Activated B cell treated with CpG ODN at 0.5 μM for 24 hours (primary cell): ENCODE measurements around the gene TECR. TPM values are rescaled to one million over a fixed set of nuclear protein-coding genes. Genes with fewer than 3 reads are reported as not detected.

Experiments used
- ATAC-seq: fragments of 200-7000 bp; cut with Tn5 transposase; one replicate; pipeline ENCODE4 v1.10.0; 2021; ENCODE audit warnings: low read depth, mild to moderate bottlenecking, moderate library complexity
- CTCF ChIA-PET: fragments of 350-600 bp; sonication (Branson Sonifier 250); formaldehyde crosslinking; loops from one replicate; lab custom pipeline; 2021; ENCODE audit warnings: antibody characterized with exemption; lab: Charles Lee
- POLR2A ChIA-PET: fragments of 350-600 bp; sonication (Branson Sonifier 250); formaldehyde crosslinking; loops from one replicate; lab custom pipeline; 2021; ENCODE audit warnings: antibody characterized with exemption; lab: Charles Lee
- DNase-seq: peaks from one replicate; pipeline ENCODE4 v3.0.0; 2022
- H3K27ac Mint-ChIP-seq: one replicate; pipeline ENCODE4 v1.8.0; 2020; ENCODE audit warnings: mixed read lengths
- H3K27me3 Mint-ChIP-seq: one replicate; pipeline ENCODE4 v1.8.0; 2021; ENCODE audit warnings: mixed read lengths
- H3K36me3 Mint-ChIP-seq: one replicate; pipeline ENCODE4 v1.8.0; 2021; ENCODE audit warnings: low read depth, mixed read lengths
- H3K4me1 Mint-ChIP-seq: one replicate; pipeline ENCODE4 v1.8.0; 2021; ENCODE audit warnings: mixed read lengths
- H3K4me3 Mint-ChIP-seq: one replicate; pipeline ENCODE4 v1.8.0; 2020; ENCODE audit warnings: mild to moderate bottlenecking, mixed read lengths
- H3K9me3 Mint-ChIP-seq: one replicate; pipeline ENCODE4 v1.8.0; 2020; ENCODE audit warnings: mixed read lengths
- intact Hi-C: fragments of 100-400 bp; cut with micrococcal nuclease; formaldehyde crosslinking; loops from one replicate; pipeline ENCODE4 v1.15.1; 2024
- total RNA-seq: library from RNA; stranded (reverse); gene quantifications from 2 replicates; pipeline ENCODE4 v1.2.3, GENCODE V29; 2022
- TF ChIP-seq, protein P1 (sequence below): fragments of 200-600 bp; IDR thresholded peaks from one replicate; pipeline ENCODE4 v1.8.0; 2022; ENCODE audit warnings: antibody characterized with exemption, mild to moderate bottlenecking

TECR gene
- total RNA-seq, 1 donor from 2014 or later, result 58.6 TPM

DNA sequence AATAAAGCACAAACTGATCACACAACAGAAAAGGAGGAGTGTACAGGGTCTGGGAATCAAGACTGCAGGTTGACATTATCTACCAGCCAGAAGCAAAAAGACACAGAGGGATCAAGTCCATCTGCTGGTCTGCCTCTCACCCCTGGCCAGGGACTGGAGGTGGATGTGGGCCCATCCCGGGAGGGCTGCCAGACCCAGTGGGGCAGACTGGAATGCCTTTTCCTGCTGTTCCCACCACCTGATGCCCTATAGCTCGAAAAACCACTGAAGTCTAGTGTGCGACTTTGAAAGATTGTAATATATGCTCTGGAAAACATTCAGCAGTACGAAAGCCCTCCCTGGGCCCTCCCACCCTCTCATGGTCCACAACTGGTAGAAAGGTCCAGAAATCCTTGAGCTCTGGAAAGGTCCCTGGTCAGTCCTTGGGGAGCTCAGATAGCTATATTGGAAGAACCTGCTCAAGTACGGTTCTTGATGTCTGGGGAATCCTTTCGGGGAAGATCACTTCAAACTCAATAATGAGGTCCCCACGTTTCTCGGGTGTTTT, 13.8 kb upstream of the TECR start:
- POLR2A ChIA-PET, result interaction anchor here (0.5 kb wide), 1 partner anchor 145 kb away, joined by 4 read pairs; no protein-coding TSS in a partner anchor
- ATAC-seq (no peak), DNase-seq (no peak)
- CTCF ChIA-PET, result no interaction called here
- intact Hi-C loops, result no loop called here
- Mint-ChIP-seq H3K36me3 (peaks cover 44% of the 10 kb centered on the region), H3K27ac (peak overlapping the region; percentile 73), H3K27me3 (no peaks in the 10 kb centered on the region), H3K4me1 (peaks cover 49% of the 10 kb centered on the region), H3K9me3 (no peaks in the 10 kb centered on the region), H3K4me3 (peak overlapping the region; percentile 89)
- TF ChIP-seq, protein P1, sequence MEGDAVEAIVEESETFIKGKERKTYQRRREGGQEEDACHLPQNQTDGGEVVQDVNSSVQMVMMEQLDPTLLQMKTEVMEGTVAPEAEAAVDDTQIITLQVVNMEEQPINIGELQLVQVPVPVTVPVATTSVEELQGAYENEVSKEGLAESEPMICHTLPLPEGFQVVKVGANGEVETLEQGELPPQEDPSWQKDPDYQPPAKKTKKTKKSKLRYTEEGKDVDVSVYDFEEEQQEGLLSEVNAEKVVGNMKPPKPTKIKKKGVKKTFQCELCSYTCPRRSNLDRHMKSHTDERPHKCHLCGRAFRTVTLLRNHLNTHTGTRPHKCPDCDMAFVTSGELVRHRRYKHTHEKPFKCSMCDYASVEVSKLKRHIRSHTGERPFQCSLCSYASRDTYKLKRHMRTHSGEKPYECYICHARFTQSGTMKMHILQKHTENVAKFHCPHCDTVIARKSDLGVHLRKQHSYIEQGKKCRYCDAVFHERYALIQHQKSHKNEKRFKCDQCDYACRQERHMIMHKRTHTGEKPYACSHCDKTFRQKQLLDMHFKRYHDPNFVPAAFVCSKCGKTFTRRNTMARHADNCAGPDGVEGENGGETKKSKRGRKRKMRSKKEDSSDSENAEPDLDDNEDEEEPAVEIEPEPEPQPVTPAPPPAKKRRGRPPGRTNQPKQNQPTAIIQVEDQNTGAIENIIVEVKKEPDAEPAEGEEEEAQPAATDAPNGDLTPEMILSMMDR, result no peak

DNA sequence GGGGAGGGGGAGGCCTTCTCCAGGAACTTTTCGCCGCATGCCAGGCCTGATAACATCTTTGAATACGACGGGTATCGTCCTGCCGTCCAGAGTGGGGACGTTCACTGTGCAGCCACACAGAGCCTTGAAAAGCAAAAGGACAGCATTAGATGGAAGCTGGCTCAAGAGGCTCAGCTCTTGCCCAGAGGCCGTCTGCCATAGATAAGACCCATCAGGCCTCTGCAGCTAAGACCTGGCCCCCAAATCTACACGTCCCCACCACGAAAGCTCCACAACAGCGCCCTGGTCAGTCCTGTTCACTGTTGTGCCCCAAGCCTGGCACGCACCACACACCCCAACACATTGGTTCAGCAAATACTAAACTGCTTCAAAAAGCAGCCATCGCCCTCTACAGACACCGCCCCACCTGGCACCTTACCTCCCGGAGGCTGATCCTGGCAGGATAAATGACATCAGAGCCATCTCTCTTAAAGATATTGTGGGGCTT, 13.3 kb upstream of the TECR start:
- peaks cover 49% of the 10 kb centered on the region for H3K4me1 Mint-ChIP-seq

DNA sequence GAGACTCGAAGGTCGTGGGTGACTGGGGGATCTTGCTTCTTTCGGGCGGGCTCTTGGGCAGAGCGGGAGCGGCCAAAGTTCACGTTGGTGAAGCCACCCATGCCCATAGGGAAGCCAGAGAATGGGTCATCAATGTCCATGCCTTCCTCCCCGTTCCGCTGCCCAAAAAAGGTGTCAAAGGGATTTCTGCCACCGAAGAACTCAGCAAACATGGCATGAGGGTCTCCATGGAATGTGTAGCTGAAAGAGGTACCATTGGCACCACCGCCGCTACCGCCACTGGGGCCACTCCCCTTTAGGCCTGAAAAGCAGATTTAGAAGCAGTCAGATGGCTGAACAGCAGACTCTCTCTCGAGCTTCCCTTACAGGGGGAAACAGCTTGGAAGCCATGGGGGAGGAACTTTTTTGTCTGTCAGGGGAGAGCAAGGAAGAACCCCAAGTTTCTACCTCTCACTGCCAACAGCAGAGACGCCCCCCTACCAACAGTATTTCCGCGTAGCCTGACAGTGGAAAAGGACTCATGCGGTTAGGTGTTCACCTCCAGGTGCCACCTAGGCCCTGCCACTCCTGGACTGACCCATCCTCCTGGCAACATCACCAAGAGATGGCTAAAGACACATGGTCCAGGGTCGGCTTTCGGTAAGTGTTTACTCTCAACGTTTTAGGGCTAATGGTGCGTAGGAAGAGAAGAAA, 12.5 kb upstream of the TECR start:
- DNase-seq, result no peak
- H3K36me3 Mint-ChIP-seq, result peaks cover 44% of the 10 kb centered on the region
- TF ChIP-seq, protein P1, result no peak
- H3K27me3 Mint-ChIP-seq, result no peaks in the 10 kb centered on the region
- ChIA-PET POLR2A (interaction anchor here (0.5 to 3.3 kb wide), 9 partner anchors 13 to 437 kb away, joined by 3 to 31 read pairs (median 9); partner anchors contain the start of genes GIPC1, NDUFB7 and TECR), CTCF (interaction anchor here (0.6 to 1.5 kb wide), 3 partner anchors 10 to 135 kb away, joined by 3 read pairs; partner anchors contain the start of gene ADGRE5)
- peak overlapping the region; percentile 74 for H3K27ac Mint-ChIP-seq
- intact Hi-C loops, result no loop called here
- H3K9me3 Mint-ChIP-seq, result no peaks in the 10 kb centered on the region
- H3K4me1 Mint-ChIP-seq, result peaks cover 54% of the 10 kb centered on the region
- peak overlapping the region; percentile 89 for H3K4me3 Mint-ChIP-seq
- no peak for ATAC-seq

More for the DNA sequence above, 13.3 kb upstream of the TECR start:
- Mint-ChIP-seq H3K36me3 (peaks cover 44% of the 10 kb centered on the region), H3K9me3 (no peaks in the 10 kb centered on the region), H3K27me3 (no peaks in the 10 kb centered on the region), H3K27ac (peak overlapping the region; percentile 73), H3K4me3 (peak overlapping the region; percentile 89)
- CTCF ChIA-PET, result interaction anchor here (0.6 to 1.4 kb wide), 2 partner anchors 9 to 135 kb away, joined by 3 read pairs; partner anchors contain the start of gene ADGRE5
- POLR2A ChIA-PET, result interaction anchor here (0.5 kb wide), 1 partner anchor 437 kb away, joined by 11 read pairs; no protein-coding TSS in a partner anchor
- TF ChIP-seq, protein P1, result no peak
- DNase-seq (no peak), ATAC-seq (no peak)
- intact Hi-C loops, result no loop called here

DNA sequence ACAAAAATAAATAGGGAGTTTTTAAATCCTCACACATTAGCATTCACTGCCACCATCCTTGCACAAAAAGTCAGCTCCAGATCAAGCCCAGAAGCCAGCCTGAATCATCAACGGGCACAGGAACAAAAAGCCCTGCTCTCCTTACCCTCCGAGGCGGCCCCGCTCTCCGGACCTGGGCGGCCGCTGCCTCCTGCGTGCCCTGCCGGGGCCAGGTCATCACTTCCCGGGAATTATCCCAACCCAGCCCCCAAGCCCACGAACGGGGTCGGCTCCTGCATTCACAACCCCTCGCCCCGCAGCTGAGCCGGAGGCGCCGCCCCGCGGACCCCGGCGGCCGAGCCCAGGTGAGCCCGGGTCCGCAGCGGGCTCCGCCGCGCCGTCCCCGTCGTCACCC, 12.0 kb upstream of the TECR start:
- no peak for DNase-seq
- peaks cover 59% of the 10 kb centered on the region for H3K4me1 Mint-ChIP-seq
- peaks cover 44% of the 10 kb centered on the region for H3K36me3 Mint-ChIP-seq

More for the DNA sequence above, 12.0 kb upstream of the TECR start:
- peak overlapping the region; percentile 74 for H3K27ac Mint-ChIP-seq
- TF ChIP-seq, protein P1, result no peak
- intact Hi-C loops, result no loop called here
- H3K27me3 Mint-ChIP-seq, result no peaks in the 10 kb centered on the region
- ChIA-PET CTCF (interaction anchor here (0.7 to 1.5 kb wide), 3 partner anchors 11 to 37 kb away, joined by 3 read pairs; no protein-coding TSS in a partner anchor), POLR2A (interaction anchor here (0.6 to 3.3 kb wide), 12 partner anchors 10 to 268 kb away, joined by 3 to 31 read pairs (median 6); partner anchors contain the start of genes GIPC1, NDUFB7 and TECR)
- H3K9me3 Mint-ChIP-seq, result no peaks in the 10 kb centered on the region
- ATAC-seq, result no peak
- peak overlapping the region; percentile 89 for H3K4me3 Mint-ChIP-seq
